Peyer's patch (tissue), 4 donors: Measurements from ENCODE around the gene OR1A1.

Experiments
- CTCF ChIP-seq, 6 experiments: fragments of 450-650 bp in 4 of 6; fragments of 200-600 bp in 2 of 6; sonication (generic) in 1 of 6; IDR thresholded peaks; one replicate each; pipeline ENCODE4 v1.5.1; 2017 to 2019; ENCODE audit warnings: antibody characterized with exemption in 6 of 6, mild to moderate bottlenecking in 3 of 6, moderate library complexity in 1 of 6
- POLR2A ChIP-seq, 2 donors: fragments of 450-650 bp; IDR thresholded peaks; one replicate each; pipeline ENCODE4 v1.5.1; 2017; ENCODE audit warnings: antibody characterized with exemption in 2 of 2, mild to moderate bottlenecking in 2 of 2, moderate library complexity in 2 of 2

- TF ChIP-seq POLR2A (IDR thresholded peaks at IDR 0.05) (no peak), CTCF (IDR thresholded peaks at IDR 0.05) (no peak)
Observed at GRCh38 chr17:3213001-3213400, 5.5 kb downstream of the OR1A1 start.
